ENCODE measurements around the gene UBP1. TPM values are rescaled to one million over a fixed set of nuclear protein-coding genes. Genes with fewer than 3 reads are reported as not detected.

Gene UBP1, protein sequence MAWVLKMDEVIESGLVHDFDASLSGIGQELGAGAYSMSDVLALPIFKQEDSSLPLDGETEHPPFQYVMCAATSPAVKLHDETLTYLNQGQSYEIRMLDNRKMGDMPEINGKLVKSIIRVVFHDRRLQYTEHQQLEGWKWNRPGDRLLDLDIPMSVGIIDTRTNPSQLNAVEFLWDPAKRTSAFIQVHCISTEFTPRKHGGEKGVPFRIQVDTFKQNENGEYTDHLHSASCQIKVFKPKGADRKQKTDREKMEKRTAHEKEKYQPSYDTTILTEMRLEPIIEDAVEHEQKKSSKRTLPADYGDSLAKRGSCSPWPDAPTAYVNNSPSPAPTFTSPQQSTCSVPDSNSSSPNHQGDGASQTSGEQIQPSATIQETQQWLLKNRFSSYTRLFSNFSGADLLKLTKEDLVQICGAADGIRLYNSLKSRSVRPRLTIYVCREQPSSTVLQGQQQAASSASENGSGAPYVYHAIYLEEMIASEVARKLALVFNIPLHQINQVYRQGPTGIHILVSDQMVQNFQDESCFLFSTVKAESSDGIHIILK
- total RNA-seq = 10 to 100 TPM; 69.2 to 84.5 TPM
- polyA plus RNA-seq (2013, experiment 1 of 2) = 65.8 TPM
- 62.4 TPM for polyA plus RNA-seq (2013, experiment 2 of 2)
- long read RNA-seq, experiment 1, full-length matches to known transcripts = 3 of 20 reads
- long read RNA-seq, experiment 1, partial matches to known transcripts = 2 of 20 reads
- long read RNA-seq, experiment 1, other reads (novel, unspliced or antisense) = 15 of 20 reads
- long read RNA-seq, experiment 2, full-length matches to known transcripts = 64 of 115 reads
- long read RNA-seq, experiment 2, partial matches to known transcripts = 12 of 115 reads
- long read RNA-seq, experiment 2, other reads (novel, unspliced or antisense) = 39 of 115 reads
- long read RNA-seq, experiment 3, partial matches to known transcripts = 7 of 21 reads
- long read RNA-seq, experiment 3, other reads (novel, unspliced or antisense) = 12 of 21 reads
- long read RNA-seq, experiment 4 = 0 reads

DNA sequence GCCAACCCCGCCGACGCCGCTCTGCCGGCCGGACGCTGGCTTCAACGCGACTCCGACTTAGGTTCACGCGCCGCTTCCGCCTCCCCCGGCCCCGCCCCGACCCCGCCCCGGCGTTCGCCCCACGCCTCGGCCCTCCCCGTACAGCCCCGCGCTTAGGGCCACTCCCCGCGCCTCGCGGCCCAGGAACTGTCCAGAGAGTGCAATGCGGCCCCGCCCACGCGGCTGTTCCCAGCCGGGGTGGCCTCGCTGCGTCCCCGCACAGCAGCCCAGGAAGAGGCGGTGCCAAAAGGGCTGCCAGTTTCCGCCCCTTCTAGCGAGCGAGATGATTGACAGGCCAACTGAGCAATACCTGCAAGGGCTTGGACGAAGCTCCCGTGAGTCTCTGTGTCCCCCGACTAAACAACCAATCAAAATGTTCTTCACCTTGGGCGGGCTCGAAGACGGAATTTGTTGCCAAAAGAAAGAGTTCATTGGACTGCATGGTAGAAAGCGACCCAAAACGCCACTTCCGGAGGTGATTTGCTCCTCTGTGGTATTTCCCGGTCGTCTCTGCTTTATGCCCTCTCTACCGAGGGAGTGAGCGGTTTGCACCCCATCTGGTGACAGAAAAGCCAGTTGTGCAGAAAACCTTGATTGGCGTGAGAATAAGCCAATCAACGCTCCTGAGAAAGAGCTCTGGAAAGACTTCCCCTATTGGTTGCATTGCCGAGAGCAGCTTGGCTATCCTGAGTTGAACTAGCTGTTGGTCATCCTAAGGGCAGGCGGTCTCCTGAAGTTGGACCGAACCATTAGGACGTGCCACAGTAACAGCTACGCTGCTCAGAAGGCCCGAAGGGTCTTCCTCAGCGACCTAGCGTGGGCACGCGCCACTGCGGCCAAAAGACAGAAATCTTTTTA lies at the start of gene UBP1:
TSS of gene UBP1 (minus strand) at position 78 of the 897 bp plus-strand sequence. CDS start 557 bp downstream, outside the sequence.
- DNase-seq = peak; percentile 99
- Histone ChIP-seq H3K4me3 (ENCODE audit: low read length) (peak within 1 kb of the TSS; percentile 91), H3K27me3 (ENCODE audit: control insufficient read depth, insufficient read depth, low read length, poor library complexity, severe bottlenecking) (no peaks in the 10 kb centered on the region), H3K9me3 (ENCODE audit: control insufficient read depth, low read length) (no peaks in the 10 kb centered on the region), H3K36me3 (ENCODE audit: control insufficient read depth, insufficient read depth, low read length) (no peaks in the 10 kb centered on the region), H3K27ac (ENCODE audit: low read depth, low read length) (peak within 1 kb of the TSS; percentile 91), H3K9ac (ENCODE audit: extremely low read depth, low read length, poor library complexity, severe bottlenecking) (peak within 1 kb of the TSS; percentile 70), H3K4me1 (ENCODE audit: control insufficient read depth, insufficient read depth, low read length) (no peaks in the 10 kb centered on the region)
- Mint-ChIP-seq H3K4me1 (peaks cover 25% of the 10 kb centered on the region), H3K27ac (peak within 1 kb of the TSS; percentile 99), H3K9me3 (no peaks in the 10 kb centered on the region), H3K4me3 (peak within 1 kb of the TSS; percentile 77), H3K36me3 (ENCODE audit: low read depth) (no peaks in the 10 kb centered on the region), H3K27me3 (ENCODE audit: insufficient read depth) (no peaks in the 10 kb centered on the region)
- no peak for TF ChIP-seq CTCF (conservative IDR thresholded peaks at IDR 0.05)
- WGBS, 2 experiments (ENCODE audit: insufficient coverage in 1 of 2, insufficient read length in 1 of 2) = 0 to 1% methylated on average over 28 to 68 of the region's 68 CpGs

- H3K4me1 ChIP-seq (ENCODE audit: control insufficient read depth, insufficient read depth, low read length) = no peaks in the 10 kb centered on the region
- no peaks in the 10 kb centered on the region for H3K27me3 Mint-ChIP-seq (ENCODE audit: insufficient read depth)
- TF ChIP-seq CTCF (conservative IDR thresholded peaks at IDR 0.05) = no peak
- no peak overlapping the region for H3K27ac ChIP-seq (ENCODE audit: low read depth, low read length)
- DNase-seq = no peak
- no peaks in the 10 kb centered on the region for H3K36me3 ChIP-seq (ENCODE audit: control insufficient read depth, insufficient read depth, low read length)
- H3K9ac ChIP-seq (ENCODE audit: extremely low read depth, low read length, poor library complexity, severe bottlenecking) = no peak overlapping the region
- H3K27me3 ChIP-seq (ENCODE audit: control insufficient read depth, insufficient read depth, low read length, poor library complexity, severe bottlenecking) = no peaks in the 10 kb centered on the region
- peaks cover 15% of the 10 kb centered on the region for H3K36me3 Mint-ChIP-seq (ENCODE audit: low read depth)
- no peaks in the 10 kb centered on the region for H3K4me1 Mint-ChIP-seq
- H3K9me3 Mint-ChIP-seq = peaks cover 12% of the 10 kb centered on the region
- H3K4me3 ChIP-seq (ENCODE audit: low read length) = no peak overlapping the region
- no peak overlapping the region for H3K4me3 Mint-ChIP-seq
- no peaks in the 10 kb centered on the region for H3K9me3 ChIP-seq (ENCODE audit: control insufficient read depth, low read length)
- WGBS, 2 experiments (ENCODE audit: insufficient coverage in 1 of 2, insufficient read length in 1 of 2) = 95% methylated on average over 1 of the region's 1 CpG; no CpG with 5 or more reads in 1 of the 2 experiments
- no peak overlapping the region for H3K27ac Mint-ChIP-seq
These were observed 48.5 kb upstream of the UBP1 start for GRCh38 chr3:33488683-33489082.

Measured in endodermal cell (in vitro differentiated cells).